ENCODE results near the gene CHST3.

DNA sequence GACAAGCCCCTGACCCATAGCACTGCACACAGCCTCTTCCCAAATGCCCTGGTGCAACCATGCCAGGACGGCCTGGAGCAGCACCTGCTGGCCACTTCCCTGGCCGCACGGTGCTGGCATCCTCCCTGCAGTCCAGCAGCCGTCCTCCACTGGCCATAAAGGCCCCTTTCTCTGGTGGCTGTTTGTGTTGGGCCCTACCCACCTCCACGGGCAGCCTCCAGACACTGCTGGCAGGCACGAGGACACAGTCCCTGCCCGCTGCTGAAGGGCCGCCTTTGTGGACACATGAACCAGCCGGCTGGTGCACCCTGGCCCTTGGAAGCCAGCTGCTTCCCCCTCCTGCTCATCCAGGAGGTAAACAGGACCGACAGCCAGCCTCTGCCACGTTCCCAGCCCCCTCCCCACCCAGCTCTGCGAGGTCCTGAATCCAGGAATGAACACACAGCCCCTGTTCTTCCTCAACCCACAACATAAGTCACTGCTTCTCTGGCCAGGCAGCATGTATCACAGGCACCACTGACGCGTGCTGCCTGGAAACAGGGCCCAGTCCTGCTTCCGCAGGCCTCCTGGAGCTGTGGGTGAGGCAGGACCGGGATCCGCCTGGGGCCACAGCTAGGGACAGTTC lies 80.3 kb downstream of the CHST3 start:
- TF ChIP-seq, protein P1, sequence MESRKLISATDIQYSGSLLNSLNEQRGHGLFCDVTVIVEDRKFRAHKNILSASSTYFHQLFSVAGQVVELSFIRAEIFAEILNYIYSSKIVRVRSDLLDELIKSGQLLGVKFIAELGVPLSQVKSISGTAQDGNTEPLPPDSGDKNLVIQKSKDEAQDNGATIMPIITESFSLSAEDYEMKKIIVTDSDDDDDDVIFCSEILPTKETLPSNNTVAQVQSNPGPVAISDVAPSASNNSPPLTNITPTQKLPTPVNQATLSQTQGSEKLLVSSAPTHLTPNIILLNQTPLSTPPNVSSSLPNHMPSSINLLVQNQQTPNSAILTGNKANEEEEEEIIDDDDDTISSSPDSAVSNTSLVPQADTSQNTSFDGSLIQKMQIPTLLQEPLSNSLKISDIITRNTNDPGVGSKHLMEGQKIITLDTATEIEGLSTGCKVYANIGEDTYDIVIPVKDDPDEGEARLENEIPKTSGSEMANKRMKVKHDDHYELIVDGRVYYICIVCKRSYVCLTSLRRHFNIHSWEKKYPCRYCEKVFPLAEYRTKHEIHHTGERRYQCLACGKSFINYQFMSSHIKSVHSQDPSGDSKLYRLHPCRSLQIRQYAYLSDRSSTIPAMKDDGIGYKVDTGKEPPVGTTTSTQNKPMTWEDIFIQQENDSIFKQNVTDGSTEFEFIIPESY (CRISPR knock-in tag; IDR thresholded peaks at IDR 0.05) = no peak
- TF ChIP-seq, protein P2, sequence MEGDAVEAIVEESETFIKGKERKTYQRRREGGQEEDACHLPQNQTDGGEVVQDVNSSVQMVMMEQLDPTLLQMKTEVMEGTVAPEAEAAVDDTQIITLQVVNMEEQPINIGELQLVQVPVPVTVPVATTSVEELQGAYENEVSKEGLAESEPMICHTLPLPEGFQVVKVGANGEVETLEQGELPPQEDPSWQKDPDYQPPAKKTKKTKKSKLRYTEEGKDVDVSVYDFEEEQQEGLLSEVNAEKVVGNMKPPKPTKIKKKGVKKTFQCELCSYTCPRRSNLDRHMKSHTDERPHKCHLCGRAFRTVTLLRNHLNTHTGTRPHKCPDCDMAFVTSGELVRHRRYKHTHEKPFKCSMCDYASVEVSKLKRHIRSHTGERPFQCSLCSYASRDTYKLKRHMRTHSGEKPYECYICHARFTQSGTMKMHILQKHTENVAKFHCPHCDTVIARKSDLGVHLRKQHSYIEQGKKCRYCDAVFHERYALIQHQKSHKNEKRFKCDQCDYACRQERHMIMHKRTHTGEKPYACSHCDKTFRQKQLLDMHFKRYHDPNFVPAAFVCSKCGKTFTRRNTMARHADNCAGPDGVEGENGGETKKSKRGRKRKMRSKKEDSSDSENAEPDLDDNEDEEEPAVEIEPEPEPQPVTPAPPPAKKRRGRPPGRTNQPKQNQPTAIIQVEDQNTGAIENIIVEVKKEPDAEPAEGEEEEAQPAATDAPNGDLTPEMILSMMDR (IDR thresholded peaks at IDR 0.05 in 2 of 3, conservative IDR thresholded peaks at IDR 0.05 in 1 of 3; ENCODE audit: insufficient read depth in 2 of 3, low read depth in 1 of 3, low read length in 3 of 3) = no peak
- TF ChIP-seq E2F4 (CRISPR knock-in tag; IDR thresholded peaks at IDR 0.05; ENCODE audit: low read depth) (no peak), OTX1 (CRISPR knock-in tag; IDR thresholded peaks at IDR 0.05) (no peak), HDAC1 (IDR thresholded peaks at IDR 0.05) (no peak), TBL1XR1 (IDR thresholded peaks at IDR 0.05; ENCODE audit: low read length in 2 of 2) (no peak), GTF2B (IDR thresholded peaks at IDR 0.05; ENCODE audit: extremely low read depth, insufficient read length) (no peak), EZH2 (IDR thresholded peaks at IDR 0.05; ENCODE audit: borderline replicate concordance, low read depth, low read length) (no peak), ZFP1 (CRISPR knock-in tag; IDR thresholded peaks at IDR 0.05) (no peak)
- TF ChIP-seq, protein P3, sequence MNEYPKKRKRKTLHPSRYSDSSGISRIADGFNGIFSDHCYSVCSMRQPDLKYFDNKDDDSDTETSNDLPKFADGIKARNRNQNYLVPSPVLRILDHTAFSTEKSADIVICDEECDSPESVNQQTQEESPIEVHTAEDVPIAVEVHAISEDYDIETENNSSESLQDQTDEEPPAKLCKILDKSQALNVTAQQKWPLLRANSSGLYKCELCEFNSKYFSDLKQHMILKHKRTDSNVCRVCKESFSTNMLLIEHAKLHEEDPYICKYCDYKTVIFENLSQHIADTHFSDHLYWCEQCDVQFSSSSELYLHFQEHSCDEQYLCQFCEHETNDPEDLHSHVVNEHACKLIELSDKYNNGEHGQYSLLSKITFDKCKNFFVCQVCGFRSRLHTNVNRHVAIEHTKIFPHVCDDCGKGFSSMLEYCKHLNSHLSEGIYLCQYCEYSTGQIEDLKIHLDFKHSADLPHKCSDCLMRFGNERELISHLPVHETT (CRISPR knock-in tag; conservative IDR thresholded peaks at IDR 0.05 in 1 of 2, IDR thresholded peaks at IDR 0.05 in 1 of 2) = no peak

Data from K562 (cell line).